ENCODE measurements around the gene PRDM16. TPM values are rescaled to one million over a fixed set of nuclear protein-coding genes. Genes with fewer than 3 reads are reported as not detected.

PRDM16 gene
- total RNA-seq, 2 donors from 2014 or later = 0.79 to 6.1 TPM

DNA sequence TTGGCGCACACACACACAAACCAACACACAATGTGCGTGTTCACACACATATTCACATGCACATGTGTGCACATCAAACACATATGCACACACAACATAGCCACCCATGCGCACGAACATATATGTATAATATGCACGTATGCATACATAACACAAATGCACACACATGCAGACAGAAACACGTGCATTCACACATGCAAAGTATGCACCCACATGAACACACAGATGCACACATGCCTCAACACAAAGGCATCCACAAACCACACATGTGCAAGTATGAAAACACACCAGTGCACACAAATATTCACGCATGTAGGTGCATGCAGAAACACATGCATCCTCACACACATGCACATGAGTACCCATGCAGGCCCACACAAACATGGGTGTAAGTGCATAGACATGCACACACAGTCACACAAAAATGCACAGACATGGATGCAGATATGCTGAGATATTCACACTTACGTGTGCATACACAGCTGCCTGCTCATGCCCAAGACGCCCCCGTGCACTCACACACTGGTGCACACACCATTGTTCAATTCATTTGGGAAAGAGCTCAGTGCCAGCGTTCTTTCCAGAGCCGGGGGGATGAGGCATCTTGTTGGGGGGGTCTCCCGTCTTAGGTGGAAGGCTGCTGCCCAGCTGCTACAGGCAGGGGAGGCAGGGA is 332.7 kb downstream of the PRDM16 start:
- no peak for DNase-seq
- Histone ChIP-seq H3K4me1 (no peaks in the 10 kb centered on the region), H3K9ac (ENCODE audit: low read depth in 2 of 2, low read length in 2 of 2) (no peak overlapping the region), H3K27ac (no peak overlapping the region), H3K9me3 (no peaks in the 10 kb centered on the region), H3K36me3 (no peaks in the 10 kb centered on the region), H3K4me3 (no peak overlapping the region), H3K27me3 (no peaks in the 10 kb centered on the region)
- intact Hi-C loops (cut with DNase I) = loop anchor here (10.0 kb wide), 1 partner anchor 117 kb away; no protein-coding TSS in a partner anchor
- TF ChIP-seq, protein P1, sequence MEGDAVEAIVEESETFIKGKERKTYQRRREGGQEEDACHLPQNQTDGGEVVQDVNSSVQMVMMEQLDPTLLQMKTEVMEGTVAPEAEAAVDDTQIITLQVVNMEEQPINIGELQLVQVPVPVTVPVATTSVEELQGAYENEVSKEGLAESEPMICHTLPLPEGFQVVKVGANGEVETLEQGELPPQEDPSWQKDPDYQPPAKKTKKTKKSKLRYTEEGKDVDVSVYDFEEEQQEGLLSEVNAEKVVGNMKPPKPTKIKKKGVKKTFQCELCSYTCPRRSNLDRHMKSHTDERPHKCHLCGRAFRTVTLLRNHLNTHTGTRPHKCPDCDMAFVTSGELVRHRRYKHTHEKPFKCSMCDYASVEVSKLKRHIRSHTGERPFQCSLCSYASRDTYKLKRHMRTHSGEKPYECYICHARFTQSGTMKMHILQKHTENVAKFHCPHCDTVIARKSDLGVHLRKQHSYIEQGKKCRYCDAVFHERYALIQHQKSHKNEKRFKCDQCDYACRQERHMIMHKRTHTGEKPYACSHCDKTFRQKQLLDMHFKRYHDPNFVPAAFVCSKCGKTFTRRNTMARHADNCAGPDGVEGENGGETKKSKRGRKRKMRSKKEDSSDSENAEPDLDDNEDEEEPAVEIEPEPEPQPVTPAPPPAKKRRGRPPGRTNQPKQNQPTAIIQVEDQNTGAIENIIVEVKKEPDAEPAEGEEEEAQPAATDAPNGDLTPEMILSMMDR (IDR thresholded peaks at IDR 0.05) = no peak

DNA sequence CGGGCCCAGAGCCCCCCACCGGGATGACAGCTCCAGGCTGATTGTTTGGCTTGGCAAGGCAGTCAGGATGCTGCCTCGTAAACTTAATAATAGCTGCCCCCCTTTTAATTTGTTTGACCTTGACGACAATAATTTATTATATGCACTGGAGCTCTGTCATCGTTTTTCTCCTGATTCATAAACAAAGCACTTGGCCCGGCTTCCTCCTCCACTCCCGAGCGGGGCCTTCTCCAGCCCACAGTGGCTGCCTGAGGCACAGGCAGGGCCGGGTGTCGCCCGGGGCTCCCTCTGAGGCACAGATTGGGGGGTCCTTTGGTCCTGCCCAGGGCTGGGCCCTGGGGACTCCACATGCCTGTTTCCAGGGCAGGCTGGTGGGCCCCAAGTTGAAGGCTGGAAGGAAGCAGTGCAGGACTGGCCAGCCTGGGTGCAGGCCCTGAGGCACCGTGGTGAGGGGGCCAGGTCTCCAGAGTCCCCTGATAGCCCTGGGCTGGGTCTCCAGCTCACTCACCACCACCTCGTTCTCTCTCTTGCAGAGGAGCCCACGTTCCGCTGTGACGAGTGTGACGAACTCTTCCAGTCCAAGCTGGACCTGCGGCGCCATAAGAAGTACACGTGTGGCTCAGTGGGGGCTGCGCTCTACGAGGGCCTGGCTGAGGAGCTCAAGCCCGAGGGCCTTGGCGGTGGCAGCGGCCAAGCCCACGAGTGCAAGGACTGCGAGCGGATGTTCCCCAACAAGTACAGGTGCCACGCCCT is 333.4 kb downstream of the PRDM16 start:
- TF ChIP-seq, protein P1 (IDR thresholded peaks at IDR 0.05) = no peak
- Histone ChIP-seq H3K36me3 (no peaks in the 10 kb centered on the region), H3K4me1 (no peaks in the 10 kb centered on the region), H3K4me3 (no peak overlapping the region), H3K9me3 (no peaks in the 10 kb centered on the region), H3K9ac (ENCODE audit: low read depth in 2 of 2, low read length in 2 of 2) (no peak overlapping the region), H3K27ac (no peak overlapping the region), H3K27me3 (no peaks in the 10 kb centered on the region)
- DNase-seq = no peak
- intact Hi-C loops (cut with DNase I) = loop anchor here (10.0 kb wide), 1 partner anchor 118 kb away; no protein-coding TSS in a partner anchor

DNA sequence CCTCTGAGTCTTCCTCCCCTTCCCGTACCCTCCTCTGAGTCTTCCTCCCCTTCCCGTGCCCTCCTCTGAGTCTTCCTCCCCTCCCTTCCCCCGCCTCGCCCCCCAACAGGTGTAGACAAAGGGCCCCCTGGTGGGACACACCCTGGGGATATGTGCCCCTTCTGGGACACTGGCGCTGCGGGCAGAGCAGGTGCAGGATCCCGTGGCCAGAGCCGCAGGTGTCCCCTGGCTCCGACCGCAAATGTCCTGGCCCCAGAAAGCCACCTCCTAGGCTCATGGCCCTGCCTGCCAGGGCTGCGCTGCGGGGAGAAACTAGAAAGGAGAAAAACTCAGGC is 334.0 kb downstream of the PRDM16 start:
- intact Hi-C loops (cut with DNase I) = loop anchor here (10.0 kb wide), 1 partner anchor 118 kb away; no protein-coding TSS in a partner anchor
- no peaks in the 10 kb centered on the region for H3K9me3 ChIP-seq
- no peak for DNase-seq
- no peaks in the 10 kb centered on the region for H3K27me3 ChIP-seq
- no peak overlapping the region for H3K4me3 ChIP-seq
- H3K4me1 ChIP-seq = no peaks in the 10 kb centered on the region
- H3K27ac ChIP-seq = no peak overlapping the region
- TF ChIP-seq, protein P1 (IDR thresholded peaks at IDR 0.05) = no peak
- no peaks in the 10 kb centered on the region for H3K36me3 ChIP-seq
- H3K9ac ChIP-seq (ENCODE audit: low read depth in 2 of 2, low read length in 2 of 2) = no peak overlapping the region

DNA sequence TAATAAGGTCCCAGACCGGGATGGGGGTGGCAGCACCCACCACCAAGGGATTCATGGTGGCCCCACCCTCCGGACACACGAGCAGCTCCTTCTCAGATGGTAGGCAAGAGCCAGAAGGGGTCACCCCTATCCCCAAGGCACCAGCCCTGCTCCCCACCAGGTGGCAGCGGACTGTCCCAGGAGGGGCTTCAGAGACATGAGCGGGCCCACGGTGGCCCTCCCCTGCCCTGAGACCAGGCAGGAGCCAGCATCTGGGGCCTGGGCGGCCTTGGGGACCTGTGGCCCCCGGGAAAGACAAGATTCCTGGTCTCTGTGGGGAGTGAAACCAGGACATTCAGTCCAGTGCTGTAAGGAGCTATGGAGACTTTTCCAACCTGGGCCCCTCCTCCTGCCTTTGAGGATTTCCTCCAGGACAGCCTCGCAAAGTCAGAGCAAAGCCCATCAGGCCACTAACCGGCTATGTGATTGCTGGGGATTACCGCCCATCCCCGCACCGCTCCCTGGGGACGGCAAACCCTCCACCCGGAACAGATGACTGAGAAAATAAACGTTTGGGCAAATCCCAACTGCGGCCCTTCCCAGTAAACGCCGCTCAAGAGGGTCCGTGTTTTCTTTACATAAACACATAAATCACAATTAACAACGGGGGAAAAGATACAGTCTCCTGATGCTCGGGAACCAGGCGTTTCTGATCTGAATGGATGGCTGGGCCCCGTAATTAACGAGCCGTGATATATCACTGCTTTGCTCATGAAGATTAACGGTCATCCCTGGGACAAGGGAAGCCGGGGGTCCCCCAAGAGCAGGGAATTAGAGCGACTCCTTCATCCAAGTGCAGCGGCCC is 334.6 kb downstream of the PRDM16 start:
- no peak overlapping the region for H3K9ac ChIP-seq (ENCODE audit: low read depth in 2 of 2, low read length in 2 of 2)
- TF ChIP-seq, protein P1 (IDR thresholded peaks at IDR 0.05) = no peak
- no peak for DNase-seq
- H3K27me3 ChIP-seq = no peaks in the 10 kb centered on the region
- H3K27ac ChIP-seq = no peak overlapping the region
- H3K4me3 ChIP-seq = no peak overlapping the region
- H3K4me1 ChIP-seq = no peaks in the 10 kb centered on the region
- no peaks in the 10 kb centered on the region for H3K9me3 ChIP-seq
- intact Hi-C loops (cut with DNase I) = loop anchor here (10.0 kb wide), 1 partner anchor 119 kb away; no protein-coding TSS in a partner anchor
- no peaks in the 10 kb centered on the region for H3K36me3 ChIP-seq

DNA sequence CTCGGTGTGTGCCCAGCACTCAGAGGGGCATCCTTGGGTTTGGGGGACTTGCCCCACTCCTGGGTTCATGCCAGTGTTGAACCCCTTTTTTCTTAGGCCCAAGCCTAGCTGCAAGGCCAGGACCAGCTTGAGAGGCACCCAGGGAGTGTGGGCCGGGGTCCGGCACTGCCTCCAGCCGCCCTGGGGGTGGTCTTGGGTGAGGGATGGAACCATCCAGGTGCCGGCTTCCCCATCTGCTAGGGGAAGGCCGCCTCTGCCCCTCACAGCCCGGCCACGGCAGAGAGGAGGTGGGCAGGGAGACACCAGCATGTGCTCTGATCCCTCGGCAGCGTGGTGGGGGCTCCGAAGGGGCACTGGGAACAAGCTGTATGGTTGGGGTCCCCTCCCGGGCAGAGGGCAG is 335.3 kb downstream of the PRDM16 start:
- no peaks in the 10 kb centered on the region for H3K9me3 ChIP-seq
- no peak overlapping the region for H3K27ac ChIP-seq
- H3K4me3 ChIP-seq = no peak overlapping the region
- H3K9ac ChIP-seq (ENCODE audit: low read depth in 2 of 2, low read length in 2 of 2) = no peak overlapping the region
- no peaks in the 10 kb centered on the region for H3K4me1 ChIP-seq
- intact Hi-C loops (cut with DNase I) = loop anchor here (10.0 kb wide), 1 partner anchor 120 kb away; no protein-coding TSS in a partner anchor
- H3K36me3 ChIP-seq = no peaks in the 10 kb centered on the region
- H3K27me3 ChIP-seq = no peaks in the 10 kb centered on the region
- TF ChIP-seq, protein P1 (IDR thresholded peaks at IDR 0.05) = no peak
- no peak for DNase-seq

Measured in colonic mucosa (tissue), 4 donors.